ENCODE data around the gene SYDE1.
"Not testable (repeated sequence)": the region's sequence is repeated elsewhere in the genome, so short reads cannot be mapped to it uniquely, and the experiment has no call there.

The SYDE1 gene

GRCh38 chr19:15107061-15108010, at the start of gene SYDE1:
TSS of gene SYDE1 (plus strand) at chr19:15107401. CDS start at chr19:15107434, 33 bp downstream.
- DNase-seq, result no peak

- peak; percentile 31 for DNase-seq
Measured at GRCh38 chr19:15062036-15062435, 45.2 kb upstream of the SYDE1 start.

GRCh38 chr19:15070386-15070785, 36.8 kb upstream of the SYDE1 start:
- DNase-seq, result not testable (repeated sequence)

GRCh38 chr19:15072930-15073647, 34.1 kb upstream of the SYDE1 start:
- DNase-seq, result no peak

GRCh38 chr19:15074371-15074770, 32.8 kb upstream of the SYDE1 start:
- no peak for DNase-seq

GRCh38 chr19:15075806-15076205, 31.4 kb upstream of the SYDE1 start:
- no peak for DNase-seq

GRCh38 chr19:15080002-15080401, 27.2 kb upstream of the SYDE1 start:
- DNase-seq, result not testable (repeated sequence)

GRCh38 chr19:15081911-15082310, 25.3 kb upstream of the SYDE1 start, which contains the start of gene OR1I1:
TSS of gene OR1I1 (plus strand) at chr19:15082211. CDS start at chr19:15087066, 4,855 bp downstream.
- no peak for DNase-seq

GRCh38 chr19:15087182-15087581, 20.0 kb upstream of the SYDE1 start:
- DNase-seq, result no peak

- DNase-seq, result peak; percentile 78
Measured at GRCh38 chr19:15091918-15092753, 15.1 kb upstream of the SYDE1 start.

- no peak for DNase-seq
Measured at GRCh38 chr19:15093001-15093400, 14.2 kb upstream of the SYDE1 start.

GRCh38 chr19:15096223-15096622, 11.0 kb upstream of the SYDE1 start:
- DNase-seq, result no peak

- DNase-seq, result not testable (repeated sequence)
Measured at GRCh38 chr19:15097980-15098379, 9.2 kb upstream of the SYDE1 start.

GRCh38 chr19:15098460-15098859, 8.7 kb upstream of the SYDE1 start:
- no peak for DNase-seq

- DNase-seq, result no peak
Measured at GRCh38 chr19:15099017-15099582, 8.1 kb upstream of the SYDE1 start.

GRCh38 chr19:15101479-15102082, 5.6 kb upstream of the SYDE1 start:
- peak; percentile 62 for DNase-seq

GRCh38 chr19:15104003-15104402, 3.2 kb upstream of the SYDE1 start:
- DNase-seq, result no peak

GRCh38 chr19:15104411-15104810, 2.8 kb upstream of the SYDE1 start:
- no peak for DNase-seq

GRCh38 chr19:15105044-15105443, 2.2 kb upstream of the SYDE1 start:
- no peak for DNase-seq

GRCh38 chr19:15108145-15108844, 1.1 kb downstream of the SYDE1 start:
- DNase-seq, result no peak

All from RPMI8226 (cell line).